IPS-11a (cell line): ENCODE measurements around the gene C3orf80.
"Not testable (repeated sequence)": the region's sequence is repeated elsewhere in the genome, so short reads cannot be mapped to it uniquely, and the experiment has no call there.

Experiments
- H3K4me3 ChIP-seq: one replicate; pipeline ENCODE4 v1.5.1; 2013; ENCODE audit warnings: low read depth, low read length, control low read depth

The C3orf80 gene

GRCh38 chr3:160225176-160226025 is at the start of gene C3orf80:
TSS of gene C3orf80 (plus strand) at chr3:160225422. CDS start at chr3:160225636, 214 bp downstream.
- peak within 1 kb of the TSS; percentile 45 for H3K4me3 ChIP-seq

- no peak overlapping the region for H3K4me3 ChIP-seq
Measured at GRCh38 chr3:160176923-160177322, 48.3 kb upstream of the C3orf80 start.

GRCh38 chr3:160178661-160179060 is 46.6 kb upstream of the C3orf80 start:
- not testable (repeated sequence) for H3K4me3 ChIP-seq

GRCh38 chr3:160179403-160179802 is 45.8 kb upstream of the C3orf80 start:
- H3K4me3 ChIP-seq, result not testable (repeated sequence)

- no peak overlapping the region for H3K4me3 ChIP-seq
Measured at GRCh38 chr3:160179906-160180305, 45.3 kb upstream of the C3orf80 start.

GRCh38 chr3:160180581-160181216 is 44.5 kb upstream of the C3orf80 start:
- no peak overlapping the region for H3K4me3 ChIP-seq

- no peak overlapping the region for H3K4me3 ChIP-seq
Measured at GRCh38 chr3:160183345-160184076, 41.7 kb upstream of the C3orf80 start.

GRCh38 chr3:160184655-160185054 is 40.6 kb upstream of the C3orf80 start:
- H3K4me3 ChIP-seq, result no peak overlapping the region

- H3K4me3 ChIP-seq, result no peak overlapping the region
Measured at GRCh38 chr3:160185751-160186150, 39.5 kb upstream of the C3orf80 start.

- no peak overlapping the region for H3K4me3 ChIP-seq
Measured at GRCh38 chr3:160187288-160187687, 37.9 kb upstream of the C3orf80 start.

GRCh38 chr3:160192310-160193029 is 32.8 kb upstream of the C3orf80 start:
- no peak overlapping the region for H3K4me3 ChIP-seq

GRCh38 chr3:160193644-160194192 is 31.5 kb upstream of the C3orf80 start:
- no peak overlapping the region for H3K4me3 ChIP-seq

- H3K4me3 ChIP-seq, result no peak overlapping the region
Measured at GRCh38 chr3:160194438-160194837, 30.8 kb upstream of the C3orf80 start.

GRCh38 chr3:160195106-160195505 is 30.1 kb upstream of the C3orf80 start:
- H3K4me3 ChIP-seq, result no peak overlapping the region

GRCh38 chr3:160196511-160197104 is 28.6 kb upstream of the C3orf80 start:
- no peak overlapping the region for H3K4me3 ChIP-seq

- H3K4me3 ChIP-seq, result no peak overlapping the region
Measured at GRCh38 chr3:160199108-160199507, 26.1 kb upstream of the C3orf80 start.

GRCh38 chr3:160200353-160200752 is 24.9 kb upstream of the C3orf80 start:
- H3K4me3 ChIP-seq, result no peak overlapping the region

GRCh38 chr3:160204396-160205011 is 20.7 kb upstream of the C3orf80 start:
- H3K4me3 ChIP-seq, result not testable (repeated sequence)

- H3K4me3 ChIP-seq, result no peak overlapping the region
Measured at GRCh38 chr3:160205606-160206005, 19.6 kb upstream of the C3orf80 start.

GRCh38 chr3:160210341-160210740 is 14.9 kb upstream of the C3orf80 start:
- no peak overlapping the region for H3K4me3 ChIP-seq
